ENCODE measurements around the gene YPEL1.
"Not testable (repeated sequence)": the region's sequence is repeated elsewhere in the genome, so short reads cannot be mapped to it uniquely, and the experiment has no call there.

YPEL1 gene

DNA sequence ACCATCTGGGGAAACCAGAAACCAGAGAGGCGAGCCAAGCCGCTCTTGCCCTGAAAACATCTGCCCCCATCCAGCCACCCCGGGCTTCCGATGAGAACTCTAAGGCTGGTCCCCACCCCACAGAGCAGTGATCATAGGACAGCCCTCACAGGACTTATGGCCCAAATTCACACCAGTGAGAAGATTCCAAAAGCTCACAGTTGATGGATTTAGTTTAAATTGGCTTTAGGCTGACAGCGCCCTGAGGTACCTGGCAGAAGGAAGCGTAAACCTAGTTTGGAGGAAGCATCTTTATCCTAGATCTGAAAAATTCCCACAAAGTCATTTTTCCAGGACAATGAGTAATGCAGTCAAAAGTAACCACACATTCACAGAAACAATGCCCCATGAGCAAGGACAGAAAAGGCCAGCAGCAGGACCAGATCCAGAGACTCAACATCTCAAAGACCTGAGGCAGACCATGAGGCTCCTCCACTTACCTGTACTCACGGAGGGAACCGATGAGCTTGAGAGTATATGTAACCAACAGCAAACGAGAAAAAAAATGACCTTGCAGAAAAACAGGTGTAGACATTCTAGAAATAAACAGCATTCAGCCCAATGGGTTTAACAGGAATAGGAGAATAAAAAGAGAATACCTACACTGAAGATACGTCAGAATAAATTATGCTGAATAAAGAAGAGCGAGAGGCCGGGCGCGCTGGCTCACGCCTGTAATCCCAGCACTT, 19.0 kb downstream of the YPEL1 start:
- H3K9me3 Mint-ChIP-seq, H3K27me3 Mint-ChIP-seq, H3K27ac Mint-ChIP-seq: not testable (repeated sequence)

DNA sequence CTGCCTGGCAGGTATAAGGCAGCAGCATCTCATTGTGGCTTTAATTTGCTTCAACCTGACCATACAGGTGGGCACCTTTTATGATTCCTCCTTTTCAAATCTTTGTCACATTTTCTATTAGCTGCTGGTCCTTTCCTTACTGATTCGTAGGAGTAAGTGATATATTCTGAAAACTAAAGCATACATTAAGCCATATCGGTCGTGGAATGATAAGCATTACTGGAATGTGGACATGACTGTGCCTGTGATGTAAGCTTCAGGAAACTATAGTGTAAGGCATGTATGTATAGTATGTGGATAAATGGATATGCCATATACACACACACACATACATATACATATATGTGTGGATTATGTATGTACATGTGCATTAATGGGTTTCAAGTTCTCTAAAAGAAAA, 20.8 kb downstream of the YPEL1 start:
- Mint-ChIP-seq H3K36me3 (no peaks in the 10 kb centered on the region), H3K4me1 (peaks cover 8% of the 10 kb centered on the region), H3K9me3 (no peaks in the 10 kb centered on the region), H3K27me3 (no peaks in the 10 kb centered on the region), H3K4me3 (no peak overlapping the region), H3K27ac (no peak overlapping the region)

More for the DNA sequence above, 19.0 kb downstream of the YPEL1 start:
- not testable (repeated sequence) for H3K36me3 Mint-ChIP-seq, H3K4me1 Mint-ChIP-seq, H3K4me3 Mint-ChIP-seq

DNA sequence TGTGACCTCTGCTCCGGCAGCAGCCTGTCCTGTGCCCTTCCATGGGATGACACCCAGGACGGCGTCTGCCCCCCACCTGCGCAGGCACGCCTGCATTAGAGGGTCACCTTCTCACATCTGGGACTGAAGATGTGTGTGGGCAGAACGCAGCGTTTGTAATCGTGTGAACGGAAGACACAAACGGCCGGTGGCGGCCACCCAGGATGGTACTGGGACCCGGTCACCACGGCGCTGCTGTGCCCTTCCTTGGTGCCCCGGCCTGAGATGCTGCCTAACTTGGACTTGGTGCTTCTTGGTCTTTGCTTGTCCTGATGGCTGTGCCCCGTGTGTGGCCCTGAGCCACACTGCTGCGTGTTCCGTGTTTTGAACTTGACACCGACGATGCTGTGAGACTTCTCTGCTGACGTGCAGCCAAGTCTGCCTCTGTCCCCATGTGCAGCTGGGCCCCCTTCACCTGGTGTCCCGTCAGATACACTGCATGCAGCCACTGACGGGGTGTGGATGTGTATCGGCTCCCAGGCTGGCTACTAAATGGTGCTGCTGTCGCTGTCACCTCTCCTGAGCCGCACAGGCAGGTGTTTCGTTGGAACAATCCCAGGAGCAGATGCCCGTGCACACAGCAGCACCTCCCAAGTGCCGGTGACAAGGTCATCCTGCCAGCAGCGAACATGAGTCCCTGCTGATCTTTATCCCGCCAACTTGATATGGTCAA, 21.4 kb downstream of the YPEL1 start:
- H3K9me3 Mint-ChIP-seq = no peaks in the 10 kb centered on the region
- no peaks in the 10 kb centered on the region for H3K27me3 Mint-ChIP-seq
- H3K4me1 Mint-ChIP-seq = peaks cover 8% of the 10 kb centered on the region
- H3K27ac Mint-ChIP-seq = no peak overlapping the region
- H3K36me3 Mint-ChIP-seq = no peaks in the 10 kb centered on the region
- H3K4me3 Mint-ChIP-seq = no peak overlapping the region

DNA sequence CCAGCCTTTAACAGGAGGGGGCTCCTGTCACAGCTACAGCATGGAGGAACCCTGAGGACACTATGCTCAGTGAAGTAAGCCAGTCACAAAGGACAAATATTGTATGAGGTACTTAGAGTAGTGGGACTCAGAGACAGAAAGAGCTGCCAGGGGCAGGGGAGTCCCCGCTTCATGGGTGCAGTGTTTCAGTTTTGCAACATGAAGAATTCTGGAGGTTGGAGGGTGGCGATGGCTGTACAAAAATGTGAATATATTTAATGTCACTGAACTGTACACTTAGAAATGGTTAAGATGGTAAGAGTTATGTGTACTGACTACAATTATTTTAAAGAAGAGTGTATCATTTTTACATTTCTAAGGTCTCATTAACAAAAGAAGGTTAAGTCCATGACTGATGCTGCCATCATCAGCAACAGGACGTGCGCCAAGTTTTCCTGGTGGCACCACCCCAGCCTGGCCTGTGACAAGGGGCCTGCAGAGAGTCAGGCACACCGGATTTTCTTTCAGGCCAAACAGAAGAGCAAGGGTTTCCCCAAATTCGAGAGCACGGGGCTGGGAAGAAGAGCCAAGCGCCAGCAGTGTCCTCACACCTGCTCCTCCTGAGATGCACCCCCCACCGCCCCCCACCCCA, 22.1 kb downstream of the YPEL1 start:
- Mint-ChIP-seq H3K27ac (no peak overlapping the region), H3K36me3 (no peaks in the 10 kb centered on the region), H3K27me3 (no peaks in the 10 kb centered on the region), H3K9me3 (no peaks in the 10 kb centered on the region), H3K4me3 (no peak overlapping the region), H3K4me1 (peaks cover 8% of the 10 kb centered on the region)

DNA sequence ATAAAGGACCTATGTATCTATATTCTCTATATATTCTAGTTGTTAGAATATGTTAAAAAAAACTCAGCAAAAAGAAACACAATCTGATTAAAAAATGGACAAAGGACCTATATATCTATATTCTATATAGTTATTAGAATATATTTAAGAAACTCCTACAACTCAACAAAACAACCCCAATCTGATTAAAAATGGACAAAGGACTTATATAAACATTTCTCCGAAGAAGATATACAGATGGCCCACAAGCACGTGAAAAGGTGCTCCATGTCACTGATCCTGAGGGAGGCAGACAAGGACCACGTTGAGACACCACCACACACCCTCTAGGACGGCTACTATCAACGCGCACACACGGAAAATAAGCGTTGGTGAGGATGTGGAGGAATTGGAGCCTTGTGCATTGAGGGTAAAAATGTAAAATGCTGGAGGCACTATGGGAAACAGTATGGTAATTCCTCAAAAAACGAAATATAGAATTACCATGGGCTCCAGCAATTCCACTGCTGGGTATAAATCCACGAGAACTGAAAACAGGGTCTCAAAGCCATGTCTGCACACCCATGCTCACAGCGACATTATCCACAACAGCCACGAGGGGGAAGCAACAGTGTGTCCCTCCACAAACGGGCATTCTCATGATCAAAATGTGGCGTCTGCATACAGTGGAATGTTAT, 22.7 kb downstream of the YPEL1 start:
- Mint-ChIP-seq H3K27ac (no peak overlapping the region), H3K4me1 (peaks cover 8% of the 10 kb centered on the region), H3K27me3 (no peaks in the 10 kb centered on the region), H3K36me3 (no peaks in the 10 kb centered on the region), H3K9me3 (no peaks in the 10 kb centered on the region), H3K4me3 (no peak overlapping the region)

DNA sequence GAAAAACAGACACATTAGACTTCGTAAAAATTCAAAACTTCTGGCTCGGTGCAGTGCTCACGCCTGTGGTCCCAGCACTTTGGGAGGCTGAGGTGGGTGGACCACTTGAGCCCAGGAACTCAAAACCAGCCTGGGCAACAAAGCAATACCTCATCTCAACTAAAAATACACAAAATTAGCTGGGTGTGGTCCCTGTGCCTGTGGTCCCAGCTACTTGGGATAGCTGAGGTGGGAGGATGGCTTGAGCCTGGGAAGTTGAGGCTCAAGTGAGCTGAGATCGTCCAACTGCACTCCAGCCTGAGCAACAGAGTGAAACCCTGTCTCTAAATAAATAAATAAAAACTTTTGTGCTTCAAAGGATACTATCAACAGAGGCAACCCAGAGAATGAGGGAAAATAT, 23.7 kb downstream of the YPEL1 start:
- no peak overlapping the region for H3K27ac Mint-ChIP-seq
- H3K4me3 Mint-ChIP-seq = no peak overlapping the region
- H3K9me3 Mint-ChIP-seq = no peaks in the 10 kb centered on the region
- no peaks in the 10 kb centered on the region for H3K36me3 Mint-ChIP-seq
- H3K27me3 Mint-ChIP-seq = no peaks in the 10 kb centered on the region
- H3K4me1 Mint-ChIP-seq = peaks cover 8% of the 10 kb centered on the region

DNA sequence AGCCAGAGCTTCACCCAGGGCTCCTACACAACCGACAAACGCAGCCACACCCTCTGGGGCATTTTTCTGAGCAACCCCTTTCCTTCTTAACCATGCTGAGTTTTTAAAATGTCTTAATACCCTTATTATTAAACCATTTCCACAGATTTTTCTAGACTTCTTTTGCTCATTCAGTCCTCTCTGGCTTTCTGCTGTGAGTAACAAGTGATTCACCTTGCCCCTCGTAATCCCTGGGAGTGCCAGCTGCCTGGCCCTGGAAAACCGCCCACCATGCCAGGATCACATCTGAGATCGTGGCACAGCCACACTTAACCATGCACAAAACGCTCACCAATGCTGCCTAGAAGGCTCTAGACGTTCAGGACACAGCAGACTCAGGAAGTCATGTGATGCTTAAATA, 25.4 kb downstream of the YPEL1 start:
- no peaks in the 10 kb centered on the region for H3K9me3 Mint-ChIP-seq
- H3K27me3 Mint-ChIP-seq = no peaks in the 10 kb centered on the region
- H3K4me3 Mint-ChIP-seq = no peak overlapping the region
- no peaks in the 10 kb centered on the region for H3K36me3 Mint-ChIP-seq
- no peak overlapping the region for H3K27ac Mint-ChIP-seq
- peaks cover 8% of the 10 kb centered on the region for H3K4me1 Mint-ChIP-seq

DNA sequence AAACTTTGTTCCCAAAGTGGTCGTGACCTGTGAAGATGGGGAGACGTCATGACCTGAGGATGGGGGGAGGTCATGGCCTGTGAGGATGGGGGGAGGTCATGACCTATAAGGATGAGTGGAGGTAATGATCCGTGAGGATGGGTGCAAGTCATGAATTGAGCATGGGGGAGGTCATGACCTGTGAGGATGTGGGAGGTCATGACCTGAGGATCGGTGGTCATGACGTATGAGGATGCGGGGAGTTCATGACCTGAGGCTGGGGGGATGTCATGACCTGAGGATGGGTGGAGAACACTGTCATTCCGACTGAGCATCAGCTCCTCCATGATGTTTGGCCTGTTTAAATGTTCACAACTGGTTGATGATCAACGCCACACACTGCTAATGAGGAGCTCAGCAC, 25.9 kb downstream of the YPEL1 start:
- Mint-ChIP-seq H3K27ac (no peak overlapping the region), H3K36me3 (no peaks in the 10 kb centered on the region), H3K4me3 (no peak overlapping the region), H3K27me3 (no peaks in the 10 kb centered on the region), H3K9me3 (no peaks in the 10 kb centered on the region), H3K4me1 (peaks cover 8% of the 10 kb centered on the region)

DNA sequence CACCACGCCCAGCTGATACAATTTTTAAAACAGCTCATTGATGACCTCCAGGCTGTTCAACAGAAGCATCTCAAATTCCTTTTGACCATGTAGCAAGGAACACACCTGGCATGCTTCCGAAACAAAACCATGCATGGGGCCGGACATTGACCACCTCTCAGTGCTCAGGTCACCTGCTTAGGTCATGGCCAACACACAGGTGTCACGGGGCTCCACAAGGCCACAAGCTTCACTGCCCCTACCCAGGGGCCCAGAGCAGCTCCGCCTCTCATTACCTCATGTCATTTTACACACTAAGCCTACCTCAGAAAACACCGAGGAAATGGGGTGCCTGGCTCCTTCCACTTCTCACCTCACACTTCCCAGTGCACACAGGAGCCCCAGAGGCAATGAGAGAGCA, 26.6 kb downstream of the YPEL1 start:
- Mint-ChIP-seq H3K27me3 (no peaks in the 10 kb centered on the region), H3K9me3 (no peaks in the 10 kb centered on the region), H3K4me3 (no peak overlapping the region), H3K36me3 (no peaks in the 10 kb centered on the region), H3K27ac (no peak overlapping the region), H3K4me1 (peaks cover 8% of the 10 kb centered on the region)

DNA sequence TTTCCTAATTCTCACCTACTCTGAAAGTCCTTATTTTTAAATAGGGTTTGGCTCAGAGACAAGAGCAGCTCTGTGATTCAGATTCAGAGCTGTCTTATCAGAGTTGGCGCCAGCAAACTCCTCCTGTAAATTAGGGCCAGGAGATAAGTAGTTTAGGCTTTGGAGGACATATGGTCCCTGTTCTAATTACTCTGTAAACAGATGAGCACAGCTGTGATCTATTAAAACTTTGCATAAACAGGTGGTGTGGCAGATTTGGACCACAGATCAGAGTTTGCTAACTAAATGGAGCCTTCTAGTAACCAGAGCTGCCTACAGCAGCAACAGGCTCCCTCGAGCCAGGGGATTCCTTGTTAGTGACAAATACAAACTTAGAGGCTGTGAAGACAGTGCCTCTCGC, 27.9 kb downstream of the YPEL1 start:
- no peaks in the 10 kb centered on the region for H3K4me1 Mint-ChIP-seq
- no peaks in the 10 kb centered on the region for H3K9me3 Mint-ChIP-seq

DNA sequence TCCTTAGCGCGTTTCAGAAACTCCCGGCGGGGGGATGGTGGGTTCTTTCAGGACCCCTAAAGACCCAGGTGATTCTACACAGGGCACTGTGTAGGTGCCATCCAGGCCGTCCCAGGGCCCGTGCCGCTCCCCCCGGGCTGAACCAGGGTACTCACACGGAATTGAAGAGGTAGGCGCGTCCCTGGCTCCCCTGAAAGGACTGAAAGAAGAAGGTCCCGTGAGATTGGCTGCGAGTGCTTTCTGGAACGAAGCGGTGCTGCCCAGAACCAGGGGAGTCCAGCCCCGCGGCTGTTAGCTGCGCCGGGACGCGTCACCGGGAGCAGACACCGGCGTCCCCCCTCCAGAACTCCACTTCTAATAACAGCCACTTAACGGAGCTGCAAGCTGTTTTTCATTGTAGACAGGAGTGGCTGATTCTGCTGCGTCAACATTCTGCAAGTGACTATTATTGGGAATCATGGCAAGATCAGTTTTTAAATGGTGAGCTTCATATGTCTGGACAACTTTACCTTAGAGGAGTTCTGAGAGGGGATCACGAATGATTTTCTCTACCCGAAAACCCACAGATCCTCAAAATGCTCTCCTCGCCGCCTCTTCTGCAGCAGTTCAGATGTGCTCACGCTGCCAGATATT, 31.8 kb downstream of the YPEL1 start:
- no peak overlapping the region for H3K4me3 Mint-ChIP-seq
- H3K9me3 Mint-ChIP-seq = no peaks in the 10 kb centered on the region
- no peaks in the 10 kb centered on the region for H3K4me1 Mint-ChIP-seq
- no peaks in the 10 kb centered on the region for H3K27me3 Mint-ChIP-seq
- H3K27ac Mint-ChIP-seq = no peak overlapping the region
- H3K36me3 Mint-ChIP-seq = no peaks in the 10 kb centered on the region

More for the DNA sequence above, 27.9 kb downstream of the YPEL1 start:
- Mint-ChIP-seq H3K36me3 (no peaks in the 10 kb centered on the region), H3K27me3 (no peaks in the 10 kb centered on the region), H3K4me3 (no peak overlapping the region), H3K27ac (no peak overlapping the region)

DNA sequence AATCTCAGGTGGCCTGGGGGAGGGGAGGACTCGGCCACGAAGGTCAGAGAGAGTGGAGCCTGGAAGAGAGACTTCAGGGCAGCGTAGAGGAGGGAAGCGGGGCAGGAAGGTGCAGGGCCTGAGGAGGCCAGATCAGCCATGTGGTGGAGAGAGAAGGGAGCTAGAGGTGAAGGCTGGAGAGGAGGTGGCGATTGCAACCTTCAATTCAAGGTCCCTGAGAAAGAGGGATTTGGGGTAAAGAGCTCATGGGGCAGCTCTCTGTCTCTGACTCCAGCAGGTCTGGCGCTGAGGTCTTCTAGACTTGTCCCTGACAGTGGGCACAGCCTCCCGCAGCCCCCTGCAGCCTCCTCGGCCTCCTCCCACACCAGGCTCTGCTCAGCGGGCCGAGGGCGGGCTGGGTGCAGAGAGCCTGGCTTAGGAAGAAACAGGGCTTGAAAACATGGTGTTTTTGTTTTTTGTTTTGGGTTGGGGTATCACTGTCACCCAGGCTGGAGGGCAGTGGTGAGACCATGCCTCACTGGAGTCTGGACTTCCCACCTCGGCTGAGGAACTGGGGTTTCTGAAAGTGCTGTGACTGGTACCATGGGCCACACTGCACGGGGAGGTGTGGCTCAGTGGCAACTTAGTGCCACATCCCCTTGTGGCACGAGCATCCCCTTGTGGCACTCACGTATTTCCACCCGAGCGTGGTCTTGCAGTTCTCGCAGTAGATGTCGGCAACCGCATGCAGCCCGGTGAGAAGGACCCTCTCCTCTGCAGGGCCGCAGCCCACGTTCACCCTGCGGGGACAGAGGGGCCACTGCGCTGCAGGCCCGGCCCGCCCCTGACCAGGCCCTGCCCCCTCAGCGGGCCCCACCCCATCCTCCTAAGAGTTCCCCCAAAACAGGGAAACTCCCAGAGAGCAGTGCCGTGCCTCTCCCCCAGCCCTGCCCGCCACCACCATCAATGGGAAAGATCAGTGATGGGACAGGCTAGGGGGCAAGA, 32.6 kb downstream of the YPEL1 start:
- Mint-ChIP-seq H3K36me3 (no peaks in the 10 kb centered on the region), H3K27ac (no peak overlapping the region), H3K4me3 (no peak overlapping the region), H3K27me3 (no peaks in the 10 kb centered on the region), H3K4me1 (no peaks in the 10 kb centered on the region), H3K9me3 (no peaks in the 10 kb centered on the region)

DNA sequence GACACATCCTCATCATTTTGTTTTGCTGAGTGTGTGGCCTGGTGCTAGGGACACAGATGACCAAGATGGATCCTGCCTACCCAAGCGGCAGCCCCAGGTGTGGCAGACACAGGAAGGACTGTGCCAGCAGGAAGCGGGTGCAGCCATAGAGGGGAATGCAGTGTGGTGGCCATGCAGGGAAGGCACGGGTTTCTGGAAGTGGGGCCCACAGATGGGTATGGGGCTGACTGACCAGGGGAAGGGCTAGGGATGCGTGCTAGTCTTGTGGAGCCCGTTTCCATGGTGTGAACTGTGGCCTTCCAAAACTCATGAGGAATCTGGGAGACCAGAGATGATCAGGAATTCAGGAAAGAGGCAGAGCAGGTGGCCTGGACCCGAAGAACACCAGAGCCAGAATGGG, 33.5 kb downstream of the YPEL1 start:
- Mint-ChIP-seq H3K36me3 (no peaks in the 10 kb centered on the region), H3K4me1 (no peaks in the 10 kb centered on the region), H3K27ac (peak overlapping the region; percentile 23)

DNA sequence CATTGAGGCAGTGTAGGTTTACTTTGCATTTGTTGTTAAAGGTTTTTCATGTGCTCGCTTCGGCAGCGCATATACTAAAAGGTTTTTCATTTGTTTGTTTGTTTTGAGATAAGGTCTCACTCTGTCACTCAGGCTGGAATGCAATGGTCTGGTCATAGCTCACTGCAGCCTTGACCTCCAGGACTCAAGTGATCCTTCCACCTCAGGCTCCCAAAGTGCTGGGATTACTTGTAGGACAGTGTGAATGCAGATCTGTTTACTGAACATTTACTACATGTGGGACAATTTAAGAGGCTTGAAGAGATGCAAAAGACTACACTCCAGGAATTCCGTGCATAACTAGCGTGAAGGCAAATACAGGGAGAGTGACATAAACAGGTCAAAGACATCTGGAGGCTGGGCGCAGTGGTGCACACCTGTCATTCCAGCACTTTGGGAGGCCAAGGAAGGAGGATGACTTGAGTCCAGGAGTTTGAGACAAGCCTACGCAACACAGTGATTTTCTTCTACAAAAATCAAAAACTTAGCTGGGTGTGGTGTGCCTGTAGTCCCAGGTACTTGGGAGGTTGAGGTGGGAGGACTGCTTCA, 34.1 kb downstream of the YPEL1 start:
- H3K36me3 Mint-ChIP-seq = no peaks in the 10 kb centered on the region
- H3K4me1 Mint-ChIP-seq = no peaks in the 10 kb centered on the region
- H3K27ac Mint-ChIP-seq = no peak overlapping the region
- no peak overlapping the region for H3K4me3 Mint-ChIP-seq
- no peaks in the 10 kb centered on the region for H3K9me3 Mint-ChIP-seq
- no peaks in the 10 kb centered on the region for H3K27me3 Mint-ChIP-seq

More for the DNA sequence above, 33.5 kb downstream of the YPEL1 start:
- Mint-ChIP-seq H3K4me3 (no peak overlapping the region), H3K27me3 (no peaks in the 10 kb centered on the region), H3K9me3 (no peaks in the 10 kb centered on the region)
